H1 (cell line): ENCODE data around the gene APLP2. TPM values are rescaled to one million over a fixed set of nuclear protein-coding genes. Genes with fewer than 3 reads are reported as not detected.

Experiments
- CTCF ChIA-PET: fragments of 300-600 bp; sonication (Branson Sonifier 250); formaldehyde crosslinking; loops from one replicate; lab custom pipeline; 2021; ENCODE audit not compliant: partially characterized antibody; lab: Charles Lee
- POLR2A ChIA-PET: fragments of 300-600 bp; sonication (Branson Sonifier 250); formaldehyde crosslinking; loops from one replicate; lab custom pipeline; 2021; ENCODE audit warnings: inconsistent platforms; ENCODE audit not compliant: partially characterized antibody; lab: Charles Lee
- DNase-seq, 2 experiments: peaks; one replicate each; pipeline versions ENCODE4 v3.0.0 to v3.0.0-alpha.2; 2010 to 2022; ENCODE audit warnings: low spot score in 2 of 2, low read depth in 1 of 2, mixed read lengths in 1 of 2
- FAIRE-seq: peaks from 2 replicates; lab custom pipeline; 2011; peaks lifted over from hg19 to GRCh38; lab: Jason Lieb, UNC
- H2AFZ ChIP-seq: 2 replicates; pipeline ENCODE4 v1.8.1; 2012; ENCODE audit warnings: low read length, inconsistent platforms
- H2AK5ac ChIP-seq: 2 replicates; pipeline ENCODE4 v1.6.1; 2013; ENCODE audit warnings: low read depth, low read length
- H2BK120ac ChIP-seq: replicated peaks from 2 replicates; pipeline ENCODE3; 2013; ENCODE audit warnings: low read depth, low read length, inconsistent platforms
- H2BK12ac ChIP-seq: 2 replicates; pipeline ENCODE4 v1.6.1; 2013; ENCODE audit warnings: low read depth, low read length
- H2BK15ac ChIP-seq: 2 replicates; pipeline ENCODE4 v1.6.1; 2013; ENCODE audit warnings: low read length
- H2BK20ac ChIP-seq: 2 replicates; pipeline ENCODE4 v1.6.1; 2013; ENCODE audit warnings: low read length
- H2BK5ac ChIP-seq: 2 replicates; pipeline ENCODE4 v1.6.1; 2013; ENCODE audit warnings: low read depth, low read length
- H3K14ac ChIP-seq: 2 replicates; pipeline ENCODE4 v1.6.1; 2013; ENCODE audit warnings: inconsistent platforms; ENCODE audit not compliant: insufficient read length
- H3K18ac ChIP-seq: 2 replicates; pipeline ENCODE4 v1.6.1; 2013; ENCODE audit warnings: low read length; ENCODE audit errors: extremely low read depth
- H3K23ac ChIP-seq: 2 replicates; pipeline ENCODE4 v1.6.1; 2013; ENCODE audit warnings: inconsistent platforms; ENCODE audit not compliant: insufficient read length
- H3K23me2 ChIP-seq: 2 replicates; pipeline ENCODE4 v1.6.1; 2013; ENCODE audit warnings: low read depth, low read length
- H3K27ac ChIP-seq: 2 replicates; pipeline ENCODE4 v1.6.1; 2011; ENCODE audit warnings: low read depth, low read length, inconsistent platforms
- H3K27me3 ChIP-seq, 4 experiments: replicated peaks in 1 of 4; 1 replicate in 1 of 4; 2 replicates in 3 of 4; pipeline versions ENCODE4 v1.6.1 to v1.8.1; 2011 to 2013; ENCODE audit warnings: low read length in 3 of 4, mild to moderate bottlenecking in 3 of 4, inconsistent platforms in 2 of 4, mixed read lengths in 2 of 4, moderate library complexity in 1 of 4; ENCODE audit not compliant: control insufficient read depth in 3 of 4, insufficient read depth in 3 of 4; ENCODE audit errors: extremely low read depth in 1 of 4
- H3K36me3 ChIP-seq, 4 experiments: 2 replicates each; pipeline versions ENCODE4 v1.6.1 to v1.8.1; 2011 to 2013; ENCODE audit warnings: mild to moderate bottlenecking in 4 of 4, low read length in 3 of 4, moderate library complexity in 2 of 4, control low read depth in 1 of 4, inconsistent platforms in 1 of 4; ENCODE audit not compliant: insufficient read depth in 4 of 4, control insufficient read depth in 2 of 4
- H3K4ac ChIP-seq: replicated peaks from 2 replicates; pipeline ENCODE3; 2013; ENCODE audit warnings: low read length, low read depth, mixed read lengths, inconsistent platforms; ENCODE audit not compliant: insufficient read length
- H3K4me1 ChIP-seq, 4 experiments: replicated peaks in 1 of 4; 1 replicate in 1 of 4; 2 replicates in 3 of 4; pipeline versions ENCODE4 v1.6.1 to v1.8.1; 2011 to 2013; ENCODE audit warnings: low read length in 3 of 4, inconsistent platforms in 2 of 4, mixed read lengths in 1 of 4; ENCODE audit not compliant: insufficient read depth in 4 of 4, control insufficient read depth in 3 of 4
- H3K4me2 ChIP-seq, 2 experiments: 2 replicates each; pipeline versions ENCODE4 v1.6.1 to v1.8.1; 2011 to 2013; ENCODE audit warnings: low read depth in 2 of 2, low read length in 2 of 2, control low read depth in 1 of 2, inconsistent platforms in 1 of 2, mild to moderate bottlenecking in 1 of 2; ENCODE audit not compliant: insufficient read depth in 1 of 2
- H3K4me3 ChIP-seq, 4 experiments: fragments of 200-600, 300-600 bp in 1 of 4; sonication (generic), shearing (Covaris generic), sonication (Bioruptor Twin) in 1 of 4; 2 replicates each; pipeline versions ENCODE4 v1.5.1 to v1.8.1; 2011 to 2016; ENCODE audit warnings: low read length in 4 of 4, low read depth in 3 of 4, control low read depth in 2 of 4, inconsistent platforms in 2 of 4, mild to moderate bottlenecking in 2 of 4, mixed read lengths in 1 of 4, moderate library complexity in 1 of 4; ENCODE audit not compliant: insufficient read depth in 2 of 4; ENCODE audit errors: extremely low read depth in 1 of 4
- H3K56ac ChIP-seq: replicated peaks from 2 replicates; pipeline ENCODE3; 2013; ENCODE audit warnings: low read depth, mild to moderate bottlenecking, mixed read lengths, low read length, inconsistent platforms; ENCODE audit not compliant: insufficient read length
- H3K79me1 ChIP-seq: 2 replicates; pipeline ENCODE4 v1.6.1; 2013; ENCODE audit warnings: low read depth, low read length, control low read depth
- H3K79me2 ChIP-seq, 2 experiments: 2 replicates each; pipeline versions ENCODE4 v1.6.1 to v1.8.1; 2012 to 2013; ENCODE audit warnings: low read length in 2 of 2, mild to moderate bottlenecking in 2 of 2, inconsistent platforms in 1 of 2; ENCODE audit not compliant: insufficient read depth in 2 of 2, control insufficient read depth in 1 of 2
- H3K9ac ChIP-seq, 4 experiments: replicated peaks in 1 of 4; 1 replicate in 1 of 4; 2 replicates in 3 of 4; pipeline versions ENCODE4 v1.6.1 to v1.8.1; 2011 to 2013; ENCODE audit warnings: low read depth in 3 of 4, low read length in 3 of 4, control low read depth in 2 of 4, mild to moderate bottlenecking in 2 of 4, moderate library complexity in 2 of 4, inconsistent platforms in 1 of 4; ENCODE audit errors: extremely low read depth in 1 of 4
- H3K9me3 ChIP-seq, 2 experiments: 2 replicates each; pipeline versions ENCODE4 v1.6.1 to v1.8.1; 2012 to 2013; ENCODE audit warnings: mild to moderate bottlenecking in 2 of 2, moderate library complexity in 2 of 2, control low read depth in 1 of 2, inconsistent platforms in 1 of 2, low read depth in 1 of 2, low read length in 1 of 2, mixed read lengths in 1 of 2; ENCODE audit not compliant: insufficient read depth in 2 of 2
- H4K20me1 ChIP-seq, 2 experiments: replicated peaks in 1 of 2; 2 replicates each; pipeline versions ENCODE3 to v1.8.1; 2011 to 2013; ENCODE audit warnings: inconsistent platforms in 2 of 2, low read length in 2 of 2, mild to moderate bottlenecking in 1 of 2; ENCODE audit not compliant: insufficient read depth in 2 of 2, control insufficient read depth in 1 of 2
- H4K5ac ChIP-seq: 2 replicates; pipeline ENCODE4 v1.6.1; 2013; ENCODE audit warnings: low read length, low read depth, mixed read lengths, inconsistent platforms; ENCODE audit not compliant: insufficient read length
- H4K8ac ChIP-seq: 2 replicates; pipeline ENCODE4 v1.8.0; 2013; ENCODE audit warnings: mild to moderate bottlenecking, moderate library complexity, low read length, inconsistent platforms; ENCODE audit not compliant: insufficient read depth; ENCODE audit errors: extremely low read depth
- H4K91ac ChIP-seq: replicated peaks from 2 replicates; pipeline ENCODE3; 2013; ENCODE audit warnings: low read length, mixed read lengths, inconsistent platforms; ENCODE audit not compliant: insufficient read length
- BRCA1 ChIP-seq: IDR thresholded peaks from 2 replicates; pipeline ENCODE4 v1.6.1; 2012; ENCODE audit warnings: low read depth, low read length, improper control_type of control experiment
- GTF2F1 ChIP-seq: IDR thresholded peaks from 2 replicates; pipeline ENCODE4 v1.6.1; 2012; ENCODE audit warnings: low read depth, low read length, improper control_type of control experiment, borderline replicate concordance
- HDAC2 ChIP-seq, 2 experiments: fragments of 300-600 bp in 1 of 2; sonication (generic) in 1 of 2; IDR thresholded peaks; 2 replicates each; pipeline ENCODE4 v1.6.1; 2011 to 2012; ENCODE audit warnings: low read depth in 2 of 2, low read length in 2 of 2, mild to moderate bottlenecking in 2 of 2, moderate library complexity in 2 of 2, borderline replicate concordance in 1 of 2, inconsistent platforms in 1 of 2
- PHF8 ChIP-seq: fragments of 200-600 bp; sonication (generic); conservative IDR thresholded peaks from 2 replicates; pipeline ENCODE4 v1.7.1; 2012; ENCODE audit warnings: low read depth, mild to moderate bottlenecking, inconsistent platforms, low read length, moderate library complexity
- TCF12 ChIP-seq: IDR thresholded peaks from 2 replicates; pipeline ENCODE4 v1.6.1; 2011; ENCODE audit warnings: low read depth, mild to moderate bottlenecking, low read length
- WGBS, 2 experiments: shearing (Covaris generic) in 1 of 2; methylation state at CpG; one replicate each; pipeline versions ENCODE4 v1.1.6 to v1.1.7; 2013 to 2015; ENCODE audit warnings: low lambda C conversion rate in 2 of 2, mixed read lengths in 2 of 2, inconsistent platforms in 1 of 2, low coverage in 1 of 2, missing lambda C conversion rate in 1 of 2; ENCODE audit not compliant: insufficient replicate concordance in 2 of 2, insufficient coverage in 1 of 2, insufficient read length in 1 of 2; ENCODE audit errors: extremely low coverage in 1 of 2, missing lambda C conversion rate in 1 of 2; 5-methylcytosine and 5-hydroxymethylcytosine counted together
- polyA plus RNA-seq, 7 experiments: library from polyadenylated mRNA; depleted of rRNA in 3 of 7; stranded (reverse) in 5 of 7; unstranded in 2 of 7; fragments of >200 nt in 5 of 7; fragments of 200-250 nt in 2 of 7; gene quantifications; 1 replicate in 5 of 7; 2 replicates in 1 of 7; 4 replicates in 1 of 7; pipeline versions ENCODE4 v1.2.1 to v1.2.3, GENCODE V29; 2011 to 2013; ENCODE audit warnings: missing spikeins in 2 of 7, mixed read lengths in 2 of 7
- total RNA-seq: library from RNA; stranded (reverse); fragmentation: NEBNext Ultra II Directional; extraction: Animal tissue kit (Norgen Biotek cat#: 25700); gene quantifications from 2 replicates; pipeline ENCODE4 v1.2.1, GENCODE V29; 2021

The APLP2 gene
- total and polyA plus RNA-seq, 2 of the 8 experiments (the other 6 are each of a cell fraction or from before 2014, with no cell fraction given): 222 to 315 TPM

- no peak overlapping the region for H2BK20ac ChIP-seq
- TF ChIP-seq GTF2F1: no peak
- TF ChIP-seq HDAC2 (IDR thresholded peaks at IDR 0.05; ENCODE audit: borderline replicate concordance in 1 of 2, low read depth in 2 of 2, low read length in 2 of 2): no peak
- TF ChIP-seq TCF12: no peak
- TF ChIP-seq PHF8: no peak
- no peak for TF ChIP-seq BRCA1
- TF ChIP-seq, all 59 proteins: peak for 0
- Histone ChIP-seq H3K4me2 (peak overlapping the region; percentile 63 to 97), H3K9me3 (no peaks in the 10 kb centered on the region), H3K14ac (no peak overlapping the region), H3K23me2 (peaks cover 13% of the 10 kb centered on the region), H4K20me1 (peaks cover 11 to 15% of the 10 kb centered on the region in 2 experiments), H3K79me1 (no peaks in the 10 kb centered on the region; the same call in none of the 2 replicates), H3K23ac (no peak overlapping the region), H2AFZ (no peak overlapping the region), H3K36me3 (no peaks in the 10 kb centered on the region), H3K27me3 (peaks cover 3 to 20% (median 14%) of the 10 kb centered on the region in 4 experiments), H4K8ac (no peak overlapping the region), H3K56ac (no peak overlapping the region), H2BK120ac (no peak overlapping the region), H3K4me3 (peak overlapping the region; percentile 66 to 97 (median 86); a peak in 7 of 8 replicates), H3K4ac (no peak overlapping the region), H3K4me1 (peaks cover 2 to 7% (median 6%) of the 10 kb centered on the region in 4 experiments; a peak in 5 of 7 replicates), H3K9ac (no peak overlapping the region; a peak in 1 of 7 replicates), H3K18ac (no peak overlapping the region), H2BK15ac (no peak overlapping the region), H2AK5ac (no peak overlapping the region), H4K5ac (no peak overlapping the region), H2BK5ac (no peak overlapping the region), H3K79me2 (peaks cover 24 to 56% of the 10 kb centered on the region in 2 experiments), H2BK12ac (no peak overlapping the region), H4K91ac (no peak overlapping the region), H3K27ac (no peak overlapping the region)
- DNase-seq (no peak), FAIRE-seq (no peak)
- CTCF ChIA-PET: interaction anchor here (0.8 to 1.7 kb wide), 6 partner anchors 59 to 164 kb away, joined by 3 to 7 read pairs (median 4); no protein-coding TSS in a partner anchor
- POLR2A ChIA-PET: interaction anchor here (0.7 to 3.7 kb wide), 11 partner anchors 8 to 92 kb away, joined by 3 to 39 read pairs (median 4); partner anchors contain the start of gene PRDM10
- 40% methylated on average over 11 of the region's 11 CpGs; no CpG with 5 or more reads in 1 of the 2 experiments for WGBS, 2 experiments
Observed at GRCh38 chr11:130071211-130071712, 1.6 kb downstream of the APLP2 start.
